Stimulated activated CD8-positive, alpha-beta memory T cell treated with anti-CD3 and anti-CD28 coated beads, Interleukin-4, amount 100 ng/mL, for 4 hours (primary cell): ENCODE measurements around the gene ZFP91.

ENCODE experiments used
- DNase-seq, 2 donors: peaks; one replicate each; pipeline ENCODE4 v3.0.0-alpha.2; 2020; ENCODE audit warnings: low read depth in 2 of 2, low spot score in 1 of 2

ZFP91 gene

GRCh38 chr11:58582437-58582836 lies 3.6 kb downstream of the ZFP91 start:
- DNase-seq, result no peak

GRCh38 chr11:58586998-58587397 lies 8.1 kb downstream of the ZFP91 start:
- DNase-seq, result no peak

GRCh38 chr11:58591659-58592058 lies 12.8 kb downstream of the ZFP91 start:
- no peak for DNase-seq

GRCh38 chr11:58592760-58593472 lies 14.1 kb downstream of the ZFP91 start:
- peak in 1 of 2 donors; percentile 24 for DNase-seq

GRCh38 chr11:58594826-58595225 lies 16.0 kb downstream of the ZFP91 start:
- DNase-seq, result no peak

GRCh38 chr11:58596621-58597020 lies 17.8 kb downstream of the ZFP91 start:
- DNase-seq, result no peak

GRCh38 chr11:58597486-58598144 lies 18.8 kb downstream of the ZFP91 start:
- no peak for DNase-seq

- DNase-seq, result no peak
Measured at GRCh38 chr11:58600510-58600909, 21.6 kb downstream of the ZFP91 start.

- no peak for DNase-seq
Measured at GRCh38 chr11:58606930-58607714, 28.3 kb downstream of the ZFP91 start.

- no peak for DNase-seq
Measured at GRCh38 chr11:58608331-58608730, 29.5 kb downstream of the ZFP91 start.

GRCh38 chr11:58609723-58610122 lies 30.9 kb downstream of the ZFP91 start:
- DNase-seq, result no peak

- DNase-seq, result no peak
Measured at GRCh38 chr11:58613228-58613627, 34.4 kb downstream of the ZFP91 start.

- no peak for DNase-seq
Measured at GRCh38 chr11:58615559-58615958, 36.7 kb downstream of the ZFP91 start.

GRCh38 chr11:58616594-58616993 lies 37.7 kb downstream of the ZFP91 start:
- no peak for DNase-seq

GRCh38 chr11:58617976-58618557 lies 39.2 kb downstream of the ZFP91 start:
- no peak for DNase-seq

- DNase-seq, result no peak
Measured at GRCh38 chr11:58621586-58622262, 42.9 kb downstream of the ZFP91 start.

GRCh38 chr11:58622344-58622743 lies 43.5 kb downstream of the ZFP91 start, which contains the start of gene CNTF:
CNTF (plus strand) TSS chr11:58622665; CDS start chr11:58622753, 88 bp downstream.
- no peak for DNase-seq

GRCh38 chr11:58625086-58625485 lies 46.2 kb downstream of the ZFP91 start:
- DNase-seq, result no peak

- DNase-seq, result no peak
Measured at GRCh38 chr11:58625826-58626460, 47.1 kb downstream of the ZFP91 start.

GRCh38 chr11:58626934-58627483 lies 48.1 kb downstream of the ZFP91 start:
- DNase-seq, result no peak
